ENCODE results near the gene EIF2AK2.

Gene EIF2AK2

GRCh38 chr2:37098416-37099118 lies 58.2 kb downstream of the EIF2AK2 start:
- no peak for DNase-seq

GRCh38 chr2:37096568-37096967 lies 60.2 kb downstream of the EIF2AK2 start:
- DNase-seq, result no peak

GRCh38 chr2:37091873-37092272 lies 64.9 kb downstream of the EIF2AK2 start:
- DNase-seq, result no peak

- DNase-seq, result no peak
Measured at GRCh38 chr2:37090019-37090477, 66.7 kb downstream of the EIF2AK2 start.

GRCh38 chr2:37085731-37086147 lies 71.0 kb downstream of the EIF2AK2 start:
- DNase-seq, result peak in 1 of 2 experiments; percentile 2

GRCh38 chr2:37084797-37085196 lies 72.0 kb downstream of the EIF2AK2 start:
- DNase-seq, result no peak

GRCh38 chr2:37083873-37084794 lies 72.6 kb downstream of the EIF2AK2 start, which contains the start of the genes GPATCH11 and HEATR5B:
TSS of gene GPATCH11 (plus strand) at chr2:37084518. CDS start at chr2:37088382, 3,864 bp downstream.
TSS of gene HEATR5B (minus strand) at chr2:37084372. CDS start at chr2:37083414, 958 bp downstream.
- peak; percentile 85 to 88 for DNase-seq

GRCh38 chr2:37080689-37081088 lies 76.1 kb downstream of the EIF2AK2 start:
- peak in 1 of 2 experiments; percentile 9 for DNase-seq

GRCh38 chr2:37080266-37080665 lies 76.5 kb downstream of the EIF2AK2 start:
- DNase-seq, result peak; percentile 17 to 20

GRCh38 chr2:37070931-37071330 lies 85.8 kb downstream of the EIF2AK2 start:
- no peak for DNase-seq

- DNase-seq, result no peak
Measured at GRCh38 chr2:37068686-37069085, 88.1 kb downstream of the EIF2AK2 start.

GRCh38 chr2:37061776-37062175 lies 95.0 kb downstream of the EIF2AK2 start:
- DNase-seq, result no peak

GRCh38 chr2:37061013-37061711 lies 95.6 kb downstream of the EIF2AK2 start:
- no peak for DNase-seq

- DNase-seq, result no peak
Measured at GRCh38 chr2:37060446-37060845, 96.3 kb downstream of the EIF2AK2 start.

- no peak for DNase-seq
Measured at GRCh38 chr2:37059841-37060240, 96.9 kb downstream of the EIF2AK2 start.

GRCh38 chr2:37052600-37053332 lies 104.0 kb downstream of the EIF2AK2 start:
- no peak for DNase-seq

Data from AML-193 (cell line).